IPS DF 19.7 (cell line): ENCODE results near the gene C13orf46.

Experiments used
- DNase-seq: peaks from one replicate; pipeline ENCODE4 v3.0.0-alpha.2; 2013; ENCODE audit warnings: low read depth, low spot score

The C13orf46 gene

GRCh38 chr13:113971471-113972231 is 2.2 kb downstream of the C13orf46 start:
- DNase-seq, result no peak

GRCh38 chr13:113970810-113971470 is 2.9 kb downstream of the C13orf46 start:
- no peak for DNase-seq

- DNase-seq, result no peak
Observed at GRCh38 chr13:113969973-113970611, 3.8 kb downstream of the C13orf46 start.

- DNase-seq, result no peak
Observed at GRCh38 chr13:113969311-113969972, 4.4 kb downstream of the C13orf46 start.

- DNase-seq, result no peak
Observed at GRCh38 chr13:113968463-113969310, 5.2 kb downstream of the C13orf46 start.

- no peak for DNase-seq
Observed at GRCh38 chr13:113967729-113968462, 6.0 kb downstream of the C13orf46 start.

DNA sequence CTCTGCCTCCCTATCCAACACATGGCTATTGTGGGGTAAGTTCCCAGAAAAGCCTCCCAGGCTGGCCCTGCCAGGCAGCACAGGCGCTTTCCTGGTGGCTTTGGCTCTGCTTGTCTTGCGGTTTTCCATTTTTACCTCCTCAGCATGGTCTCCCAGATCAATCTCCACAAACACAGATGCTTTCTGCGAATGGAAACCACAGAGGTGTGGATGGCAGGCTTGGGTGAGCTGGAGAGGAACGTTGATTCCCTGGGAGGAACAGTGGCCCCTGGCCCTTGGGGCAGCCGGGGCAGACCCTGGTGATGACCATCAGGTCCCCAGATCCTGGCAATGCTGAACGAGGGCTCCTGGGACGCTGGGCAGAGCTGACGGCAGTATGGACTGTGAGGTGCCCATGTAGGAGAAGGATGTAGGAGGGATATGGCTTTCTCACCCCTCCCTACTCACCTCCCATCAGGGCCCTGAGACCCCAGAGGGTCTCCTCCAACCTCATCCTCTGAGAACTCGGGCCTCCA is 6.6 kb downstream of the C13orf46 start:
- no peak for DNase-seq

- DNase-seq, result no peak
Observed at GRCh38 chr13:113965968-113966884, 7.7 kb downstream of the C13orf46 start.

DNA sequence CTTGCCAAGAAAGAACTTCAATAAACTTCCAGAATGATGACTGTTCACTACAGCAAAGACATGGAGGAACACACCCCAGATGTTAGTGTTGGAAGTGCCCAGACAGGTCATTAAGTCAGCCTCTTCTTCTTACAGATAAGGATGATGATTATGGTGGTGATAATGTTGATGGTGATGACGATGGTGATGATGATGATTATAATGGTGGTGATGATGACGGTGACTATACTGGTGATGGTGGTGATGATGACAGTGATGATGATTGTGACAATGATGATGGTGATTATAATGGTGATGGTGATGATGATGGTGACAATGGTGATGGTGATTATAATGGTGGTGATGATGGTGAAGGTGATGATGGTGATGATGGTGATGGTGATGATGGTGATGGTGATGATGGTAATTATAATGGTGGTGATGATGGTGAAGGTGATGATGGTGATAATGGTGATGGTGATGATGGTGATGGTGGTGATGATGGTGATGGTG is 8.4 kb downstream of the C13orf46 start:
- DNase-seq, result no peak

DNA sequence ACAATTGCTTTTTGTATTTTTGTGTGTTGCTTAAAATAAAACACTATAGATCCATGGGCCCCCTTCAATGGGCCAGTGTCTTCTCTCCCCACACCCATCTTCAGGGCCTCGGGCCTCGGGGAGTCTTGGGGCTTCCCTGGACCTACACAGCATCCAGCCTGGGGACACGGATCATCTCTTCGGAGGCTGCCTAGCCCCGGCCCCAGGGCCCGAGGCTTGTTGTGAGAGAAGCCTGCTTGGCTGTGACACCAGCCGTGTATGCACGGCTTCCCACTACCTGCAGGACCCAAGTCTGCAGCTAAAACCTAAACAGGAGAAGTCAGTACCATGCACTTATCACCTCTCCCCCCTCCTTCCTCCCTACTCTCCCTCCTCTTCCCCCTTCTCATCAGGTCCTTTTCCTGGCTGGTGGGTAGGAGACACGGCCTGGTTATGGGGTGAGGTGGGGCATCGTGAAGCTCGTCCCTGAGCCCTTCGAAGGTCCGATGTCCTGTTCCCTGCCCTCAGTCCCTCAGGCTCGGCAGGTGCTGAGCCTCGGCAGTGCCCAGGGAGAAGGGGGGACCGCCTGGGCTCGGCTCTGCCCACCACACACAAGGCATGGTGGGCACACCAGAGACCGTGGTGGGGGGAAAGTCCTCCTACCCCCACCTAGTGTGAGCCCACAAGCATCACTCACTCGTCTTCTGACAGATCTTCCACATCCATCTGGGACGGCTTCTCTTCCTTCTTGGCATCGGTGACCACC is 9.5 kb downstream of the C13orf46 start:
- DNase-seq, result no peak

GRCh38 chr13:113963376-113963775 is 10.5 kb downstream of the C13orf46 start:
- no peak for DNase-seq

GRCh38 chr13:113962975-113963374 is 10.9 kb downstream of the C13orf46 start:
- no peak for DNase-seq

DNA sequence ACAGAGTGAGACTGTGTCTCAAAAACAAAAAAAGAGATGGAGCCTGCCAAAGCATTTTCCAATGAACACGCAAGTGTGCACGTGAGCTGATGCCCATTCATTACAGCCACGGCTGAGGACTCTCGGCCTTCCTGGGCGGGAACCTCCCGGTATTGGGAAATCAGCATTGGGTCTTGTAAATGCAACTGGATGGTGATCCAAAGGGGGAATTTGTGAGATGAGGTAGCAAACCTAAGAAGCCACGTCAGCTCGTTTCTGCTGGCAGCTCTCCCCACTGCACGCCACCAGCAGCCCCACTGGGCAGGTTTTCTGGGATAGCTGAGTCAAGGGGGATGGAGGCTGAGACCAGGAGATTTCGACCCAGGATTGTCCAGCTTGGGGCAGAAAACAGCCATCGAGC is 11.5 kb downstream of the C13orf46 start:
- no peak for DNase-seq

GRCh38 chr13:113960276-113960948 is 13.5 kb downstream of the C13orf46 start:
- DNase-seq, result no peak

DNA sequence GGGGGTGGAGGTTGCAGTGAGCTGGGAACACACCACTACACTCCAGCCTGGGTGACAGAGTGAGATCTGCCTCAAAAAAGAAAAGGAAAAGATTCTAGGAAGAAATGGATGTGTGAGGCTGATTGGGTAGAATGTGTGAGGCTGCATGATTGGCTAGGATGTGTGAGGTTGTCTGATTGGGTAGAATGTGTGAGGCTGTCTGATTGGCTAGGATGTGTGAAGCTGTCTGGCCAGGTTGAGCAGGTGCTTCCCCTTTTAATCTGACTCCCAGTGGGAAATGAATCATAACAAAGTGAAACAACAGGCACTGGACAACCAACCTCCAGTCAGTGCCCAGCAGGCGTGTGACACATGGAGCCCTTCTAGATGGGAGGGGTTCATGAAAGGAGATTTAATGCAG is 14.7 kb downstream of the C13orf46 start:
- DNase-seq, result no peak

- DNase-seq, result no peak
Observed at GRCh38 chr13:113958373-113958772, 15.5 kb downstream of the C13orf46 start.

DNA sequence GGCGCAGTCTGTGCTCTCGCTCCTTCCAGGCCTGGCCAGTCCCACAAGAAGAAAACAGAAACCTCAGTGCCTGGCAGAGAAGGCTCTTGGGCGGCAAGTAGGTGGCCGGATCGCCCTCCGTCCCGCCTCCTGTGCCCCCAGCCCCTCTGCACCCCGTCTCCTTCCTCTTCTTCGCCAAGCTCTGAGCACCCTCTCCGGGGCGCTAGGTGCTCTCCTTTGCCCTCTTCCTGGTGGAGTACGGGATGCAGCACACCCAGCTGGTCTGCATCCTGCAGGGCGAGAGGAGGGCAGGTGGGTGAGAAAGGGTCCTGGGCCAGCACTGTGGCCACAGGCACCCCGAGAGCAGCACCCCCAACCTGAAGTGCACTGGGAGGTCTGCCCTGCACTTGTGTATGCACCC is 17.3 kb downstream of the C13orf46 start:
- DNase-seq, result no peak

DNA sequence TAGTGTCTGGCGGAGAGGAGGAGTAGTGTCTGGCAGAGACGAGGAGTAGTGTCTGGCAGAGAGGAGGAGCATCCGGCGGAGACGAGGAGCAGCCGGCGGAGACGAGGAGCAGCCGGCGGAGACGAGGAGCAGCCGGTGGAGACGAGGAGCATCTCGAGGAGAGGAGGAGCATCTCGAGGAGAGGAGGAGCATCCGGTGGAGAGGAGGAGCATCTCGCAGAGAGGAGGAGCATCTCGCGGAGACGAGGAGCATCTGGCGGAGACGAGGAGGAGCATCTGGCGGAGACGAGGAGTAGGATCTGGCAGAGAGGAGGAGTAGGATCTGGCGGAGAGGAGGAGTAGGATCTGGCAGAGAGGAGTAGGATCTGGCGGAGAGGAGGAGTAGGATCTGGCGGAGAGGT is 18.2 kb downstream of the C13orf46 start:
- DNase-seq, result no peak
